Stimulated activated CD8-positive, alpha-beta memory T cell treated with anti-CD3 and anti-CD28 coated beads, Interleukin-4, amount 100 ng/mL, for 48 hours (primary cell): ENCODE measurements around the gene FKBP4.

ENCODE experiments used
- DNase-seq: peaks from one replicate; pipeline ENCODE4 v3.0.0-alpha.2; 2020

The FKBP4 gene

GRCh38 chr12:2813214-2814185 is 18.7 kb downstream of the FKBP4 start:
- DNase-seq, result peak; percentile 66

- DNase-seq, result no peak
Measured at GRCh38 chr12:2819810-2820209, 25.0 kb downstream of the FKBP4 start.

DNA sequence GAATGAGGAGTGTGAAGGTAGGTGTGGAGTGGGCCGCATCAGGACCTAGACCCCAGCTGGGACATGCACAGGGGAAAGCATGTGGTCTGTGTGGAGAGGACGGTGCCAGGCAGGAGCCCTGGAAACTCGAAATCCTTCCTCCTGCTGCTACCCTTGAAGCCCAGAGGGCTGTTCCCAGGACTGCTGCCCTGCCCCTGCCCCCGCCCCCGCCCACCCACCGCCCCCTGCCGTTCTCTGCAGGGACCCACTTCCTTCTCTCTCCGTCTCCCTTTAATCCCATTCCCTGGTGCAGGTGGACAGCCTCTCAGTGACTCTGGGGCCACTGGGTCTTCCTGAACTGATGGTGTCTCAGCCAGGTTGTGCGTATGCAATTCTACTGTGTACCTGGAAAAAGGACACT is 25.7 kb downstream of the FKBP4 start:
- no peak for DNase-seq

DNA sequence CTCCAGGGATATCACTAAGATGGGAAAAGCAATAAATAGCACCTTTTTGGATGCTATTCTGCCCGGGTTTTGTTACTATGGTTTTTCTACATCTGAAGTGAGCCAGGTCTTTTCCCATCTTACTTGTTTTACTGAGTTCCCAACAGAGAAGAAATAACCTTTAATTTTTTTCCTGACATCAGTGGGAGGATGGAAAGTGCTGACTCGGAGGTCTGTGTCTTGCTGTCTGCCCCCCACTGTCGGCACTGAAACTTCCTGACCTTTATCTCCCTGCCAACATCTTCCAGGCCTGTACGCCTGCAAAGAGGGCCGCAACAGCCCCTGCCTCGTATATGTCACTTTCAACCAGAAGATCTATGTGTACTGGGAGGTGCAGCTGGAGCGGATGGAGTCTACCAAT is 28.7 kb downstream of the FKBP4 start:
- DNase-seq, result no peak

DNA sequence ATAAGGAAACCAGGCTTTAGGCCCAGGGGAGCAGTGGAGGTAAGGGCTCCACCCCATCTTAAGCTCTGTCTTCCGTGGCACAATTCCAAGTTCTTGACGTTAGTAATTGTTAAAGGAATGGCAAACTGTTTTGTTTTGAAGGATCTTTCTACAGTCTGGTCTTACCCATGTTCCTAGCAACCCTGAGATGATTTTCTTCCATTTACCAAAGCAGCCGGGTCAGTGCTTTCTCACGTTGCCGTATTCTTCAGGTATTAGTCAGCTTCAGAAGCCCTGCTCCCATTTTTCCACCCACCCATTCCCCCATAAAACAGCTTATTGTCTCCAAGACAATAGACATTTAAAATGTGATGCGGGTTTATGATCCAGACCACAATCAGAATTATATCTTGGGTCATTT is 29.8 kb downstream of the FKBP4 start:
- no peak for DNase-seq

- no peak for DNase-seq
Measured at GRCh38 chr12:2825132-2825531, 30.4 kb downstream of the FKBP4 start.

GRCh38 chr12:2826036-2826435 is 31.3 kb downstream of the FKBP4 start:
- no peak for DNase-seq

GRCh38 chr12:2826721-2827515 is 32.1 kb downstream of the FKBP4 start:
- DNase-seq, result no peak

DNA sequence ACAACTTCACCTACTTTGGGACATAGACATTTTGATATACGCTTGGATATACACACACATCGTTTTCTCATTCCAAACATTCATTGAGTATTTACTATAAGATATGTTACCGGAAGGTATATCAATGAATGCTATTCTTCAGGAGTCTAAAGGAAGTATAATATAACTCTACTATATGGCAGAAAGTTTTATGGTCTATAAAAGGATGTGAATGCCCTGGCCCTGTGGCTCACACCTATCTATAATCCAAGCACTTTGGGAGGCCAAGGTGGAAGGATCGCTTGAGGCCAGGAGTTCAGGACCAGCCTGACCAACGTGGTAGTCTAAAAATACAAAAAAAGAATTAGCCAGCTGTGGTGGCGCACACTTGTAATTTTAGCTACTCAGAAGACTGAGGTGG is 34.5 kb downstream of the FKBP4 start:
- no peak for DNase-seq

DNA sequence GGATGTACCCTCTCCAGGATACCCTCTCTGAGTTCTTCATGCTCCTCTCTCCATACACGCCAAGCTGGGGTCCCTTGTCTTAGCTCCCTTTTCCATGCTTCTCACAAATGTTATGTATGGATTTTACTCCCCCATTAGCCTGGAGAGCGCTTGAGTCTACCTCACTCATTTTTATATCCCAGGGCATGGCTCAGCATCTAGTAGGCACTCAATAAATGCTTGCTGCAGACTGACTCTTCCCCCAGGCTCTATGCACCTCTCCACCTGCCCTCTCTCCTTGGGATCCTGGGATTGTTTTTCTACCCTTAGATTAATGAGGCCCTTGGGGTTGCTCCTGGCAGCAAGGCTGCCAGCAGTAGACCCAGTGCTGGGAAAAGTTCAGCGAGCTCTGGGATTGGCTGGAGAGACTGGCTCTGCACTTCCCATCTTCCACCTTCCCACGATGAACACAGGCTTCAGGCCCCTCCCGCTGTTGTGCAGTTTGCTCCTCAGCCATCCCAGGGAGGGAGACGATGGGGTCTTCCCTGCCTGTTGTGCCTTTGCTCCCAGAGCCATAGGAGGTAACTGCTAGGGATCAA is 37.9 kb downstream of the FKBP4 start:
- no peak for DNase-seq

DNA sequence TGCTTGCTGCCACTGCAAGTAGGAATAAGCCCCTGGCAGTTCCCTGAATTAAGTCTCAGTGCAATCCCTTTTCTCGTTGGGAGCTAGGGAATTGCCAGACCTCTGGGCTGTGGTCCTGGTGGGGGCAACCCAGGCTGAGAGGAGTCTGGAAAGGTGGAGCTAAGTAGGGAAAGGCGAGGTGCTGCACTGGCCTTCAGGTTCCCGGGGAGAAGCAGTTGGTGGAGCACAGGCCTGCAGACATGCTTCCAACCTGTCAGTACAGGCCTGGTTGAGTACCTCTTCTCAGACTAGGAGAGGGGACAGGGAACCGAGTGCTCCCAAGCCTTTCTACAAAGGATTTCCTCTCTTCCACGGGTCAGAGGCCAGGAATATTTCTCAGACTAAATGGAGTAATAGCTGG is 38.6 kb downstream of the FKBP4 start:
- DNase-seq, result no peak

DNA sequence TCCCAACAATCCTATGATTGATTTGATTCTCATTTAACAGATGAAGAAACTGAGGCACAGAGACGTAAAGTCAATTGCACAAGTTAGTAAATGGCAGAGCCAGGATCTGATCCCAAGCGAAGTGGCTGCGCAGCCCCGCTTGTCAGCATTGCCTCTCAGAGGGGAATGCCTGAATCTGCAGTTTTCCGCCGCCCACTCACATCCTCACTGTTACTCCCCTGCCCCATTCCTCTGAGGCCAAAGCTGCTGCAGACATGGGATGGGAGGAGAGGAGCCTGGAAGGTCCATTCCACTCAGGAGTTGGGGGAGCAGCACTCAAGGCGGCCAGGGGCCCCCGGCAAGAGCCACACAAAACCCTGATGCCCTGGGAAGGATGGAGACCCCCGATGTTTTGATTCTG is 39.0 kb downstream of the FKBP4 start:
- no peak for DNase-seq

DNA sequence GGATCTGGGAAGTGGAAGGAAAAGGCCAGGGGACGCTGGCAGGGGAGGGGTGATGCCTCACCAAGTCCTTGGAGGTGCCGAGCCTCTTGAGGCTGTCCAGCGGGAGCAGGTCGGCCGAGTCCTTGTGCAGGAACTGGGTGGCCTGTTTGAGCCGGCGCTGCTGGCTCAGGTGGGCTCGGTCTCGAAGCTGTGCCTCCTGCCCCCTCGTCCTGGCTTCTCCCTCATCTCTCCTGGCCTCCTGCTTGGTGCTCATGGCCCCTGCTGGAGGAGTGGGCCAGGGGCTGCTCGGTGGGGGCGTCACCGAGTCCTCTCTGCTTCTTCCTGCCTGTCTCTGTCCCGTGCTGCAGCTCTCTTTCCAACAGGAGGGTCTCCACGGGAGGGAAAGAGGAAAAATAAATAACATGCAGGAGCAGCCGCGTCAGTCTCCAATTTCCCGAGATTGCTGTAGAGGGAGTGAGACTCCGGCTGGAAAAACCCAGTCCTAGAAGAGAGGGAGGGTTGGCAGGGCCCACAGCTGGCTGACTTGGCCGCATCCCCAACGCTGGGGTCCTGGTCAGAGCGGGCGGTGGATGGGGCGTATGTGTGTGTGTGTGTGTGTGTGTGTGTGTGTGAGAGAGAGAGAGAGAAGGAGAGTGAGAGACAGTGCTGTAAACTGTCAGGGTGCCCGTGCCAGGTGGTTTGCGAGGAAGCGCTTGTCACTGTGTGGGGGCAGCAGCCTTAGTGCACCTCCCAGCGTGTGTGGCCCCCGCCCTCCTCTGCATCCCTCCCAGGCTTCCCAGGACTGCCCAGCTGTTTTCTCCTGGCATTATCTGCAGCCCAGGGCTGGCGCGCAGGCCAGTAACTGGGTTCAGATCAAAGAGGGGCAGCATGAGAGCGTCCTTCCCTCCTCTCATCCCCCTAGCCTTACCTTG is 40.1 kb downstream of the FKBP4 start, which contains the start of gene NRIP2:
Gene NRIP2 (minus strand): TSS at position 455 of the 911 bp plus-strand sequence. CDS start 52 bp downstream, at position 403.
- no peak for DNase-seq

- no peak for DNase-seq
Measured at GRCh38 chr12:2835691-2836403, 41.1 kb downstream of the FKBP4 start.

- no peak for DNase-seq
Measured at GRCh38 chr12:2836574-2836973, 41.8 kb downstream of the FKBP4 start.

GRCh38 chr12:2841056-2841650 is 46.4 kb downstream of the FKBP4 start:
- DNase-seq, result no peak

GRCh38 chr12:2842948-2843347 is 48.2 kb downstream of the FKBP4 start:
- DNase-seq, result no peak

GRCh38 chr12:2844786-2845185 is 50.0 kb downstream of the FKBP4 start:
- no peak for DNase-seq

- DNase-seq, result no peak
Measured at GRCh38 chr12:2845280-2845679, 50.5 kb downstream of the FKBP4 start.

- DNase-seq, result no peak
Measured at GRCh38 chr12:2851931-2852330, 57.2 kb downstream of the FKBP4 start.

GRCh38 chr12:2853626-2854025 is 58.9 kb downstream of the FKBP4 start:
- peak; percentile 76 for DNase-seq
